Measurements from ENCODE around the gene C2orf76. TPM values are rescaled to one million over a fixed set of nuclear protein-coding genes. Genes with fewer than 3 reads are reported as not detected.
"Not testable (repeated sequence)": the region's sequence is repeated elsewhere in the genome, so short reads cannot be mapped to it uniquely, and the experiment has no call there.

Gene C2orf76
- total RNA-seq, 1 experiment from 2014 or later, result 10.2 TPM

DNA sequence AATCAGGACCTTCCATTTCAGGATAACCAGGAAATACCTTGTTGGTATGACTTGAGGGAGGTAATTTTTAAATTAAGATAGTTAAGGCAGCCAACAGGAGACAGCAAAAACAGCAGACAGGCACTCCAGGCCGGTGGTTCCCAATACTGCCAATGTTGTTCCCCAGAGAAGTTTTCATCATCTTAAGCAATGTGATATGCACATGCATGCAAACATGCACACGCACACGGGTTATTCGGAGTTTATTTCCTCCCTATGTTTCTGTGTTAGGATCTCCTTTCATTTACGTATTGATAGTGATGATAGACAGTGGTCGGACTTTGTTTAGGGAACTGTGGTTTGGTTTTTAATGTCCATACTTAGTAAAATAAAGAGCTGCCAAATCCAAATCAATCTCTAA is 87.7 kb downstream of the C2orf76 start:
- no peak overlapping the region for H3K27ac ChIP-seq (ENCODE audit: low read length)
- ATAC-seq, result no peak
- TF ChIP-seq, protein P1, sequence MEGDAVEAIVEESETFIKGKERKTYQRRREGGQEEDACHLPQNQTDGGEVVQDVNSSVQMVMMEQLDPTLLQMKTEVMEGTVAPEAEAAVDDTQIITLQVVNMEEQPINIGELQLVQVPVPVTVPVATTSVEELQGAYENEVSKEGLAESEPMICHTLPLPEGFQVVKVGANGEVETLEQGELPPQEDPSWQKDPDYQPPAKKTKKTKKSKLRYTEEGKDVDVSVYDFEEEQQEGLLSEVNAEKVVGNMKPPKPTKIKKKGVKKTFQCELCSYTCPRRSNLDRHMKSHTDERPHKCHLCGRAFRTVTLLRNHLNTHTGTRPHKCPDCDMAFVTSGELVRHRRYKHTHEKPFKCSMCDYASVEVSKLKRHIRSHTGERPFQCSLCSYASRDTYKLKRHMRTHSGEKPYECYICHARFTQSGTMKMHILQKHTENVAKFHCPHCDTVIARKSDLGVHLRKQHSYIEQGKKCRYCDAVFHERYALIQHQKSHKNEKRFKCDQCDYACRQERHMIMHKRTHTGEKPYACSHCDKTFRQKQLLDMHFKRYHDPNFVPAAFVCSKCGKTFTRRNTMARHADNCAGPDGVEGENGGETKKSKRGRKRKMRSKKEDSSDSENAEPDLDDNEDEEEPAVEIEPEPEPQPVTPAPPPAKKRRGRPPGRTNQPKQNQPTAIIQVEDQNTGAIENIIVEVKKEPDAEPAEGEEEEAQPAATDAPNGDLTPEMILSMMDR (conservative IDR thresholded peaks at IDR 0.05; ENCODE audit: low read depth, low read length), result no peak
- intact Hi-C loops (cut with micrococcal nuclease), result no loop called here
- no peak overlapping the region for H3K4me3 ChIP-seq (ENCODE audit: low read length)
- no peaks in the 10 kb centered on the region for H3K9me2 ChIP-seq (replicated peaks; ENCODE audit: low read length)
- H3K36me3 ChIP-seq (ENCODE audit: low read depth, low read length), result no peaks in the 10 kb centered on the region
- peaks cover 12% of the 10 kb centered on the region for H3K4me1 ChIP-seq (ENCODE audit: insufficient read depth, low read length)
- CTCF ChIA-PET, result no interaction called here
- no peak for DNase-seq
- H3K9ac ChIP-seq (ENCODE audit: low read length), result no peak overlapping the region
- no TSS peak for BruUV-seq (replicated peaks)
- POLR2A ChIA-PET (ENCODE audit: unreplicated experiment), result no interaction called here
- no peaks in the 10 kb centered on the region for H3K27me3 ChIP-seq (ENCODE audit: low read length)
- H3K9me3 ChIP-seq (ENCODE audit: low read length), result no peaks in the 10 kb centered on the region
- H2AFZ ChIP-seq (ENCODE audit: low read length), result no peak overlapping the region
- H3K79me2 ChIP-seq (ENCODE audit: low read length), result no peaks in the 10 kb centered on the region
- H3F3A ChIP-seq (ENCODE audit: low read length, unreplicated experiment), result no peaks in the 10 kb centered on the region
- no peak overlapping the region for H3K4me2 ChIP-seq (ENCODE audit: low read length)
- H4K20me1 ChIP-seq (ENCODE audit: low read length), result no peaks in the 10 kb centered on the region

DNA sequence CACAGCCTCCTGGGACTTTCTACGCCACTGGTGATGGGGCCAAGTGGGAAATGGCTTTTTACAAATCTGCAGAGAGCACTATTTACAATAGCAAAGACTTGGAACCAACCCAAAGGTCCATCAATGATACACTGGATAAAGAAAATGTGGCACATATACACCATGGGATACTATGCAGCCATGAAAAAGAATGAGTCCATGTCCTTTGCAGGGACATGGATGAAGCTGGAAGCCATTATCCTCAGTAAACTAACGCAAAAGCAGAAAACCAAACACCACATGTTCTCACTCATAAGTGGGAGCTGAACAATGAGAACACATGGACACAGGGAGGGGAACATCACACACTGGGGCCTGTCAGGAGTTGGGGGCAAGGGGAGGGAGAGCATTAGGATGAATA is 88.2 kb downstream of the C2orf76 start:
- H3K9me3 ChIP-seq (ENCODE audit: low read length); ATAC-seq; DNase-seq; H3K79me2 ChIP-seq (ENCODE audit: low read length); H3K4me1 ChIP-seq (ENCODE audit: insufficient read depth, low read length); H2AFZ ChIP-seq (ENCODE audit: low read length); H3K4me3 ChIP-seq (ENCODE audit: low read length); BruUV-seq (replicated peaks); H4K20me1 ChIP-seq (ENCODE audit: low read length); H3K9me2 ChIP-seq (replicated peaks; ENCODE audit: low read length); H3K9ac ChIP-seq (ENCODE audit: low read length); H3K36me3 ChIP-seq (ENCODE audit: low read depth, low read length); H3K27me3 ChIP-seq (ENCODE audit: low read length); H3F3A ChIP-seq (ENCODE audit: low read length, unreplicated experiment); H3K4me2 ChIP-seq (ENCODE audit: low read length); intact Hi-C loops (cut with micrococcal nuclease); H3K27ac ChIP-seq (ENCODE audit: low read length); POLR2A ChIA-PET (ENCODE audit: unreplicated experiment): not testable (repeated sequence)
- CTCF ChIA-PET, result interaction anchor here (0.6 kb wide), 1 partner anchor 90 kb away, joined by 3 read pairs; no protein-coding TSS in a partner anchor

DNA sequence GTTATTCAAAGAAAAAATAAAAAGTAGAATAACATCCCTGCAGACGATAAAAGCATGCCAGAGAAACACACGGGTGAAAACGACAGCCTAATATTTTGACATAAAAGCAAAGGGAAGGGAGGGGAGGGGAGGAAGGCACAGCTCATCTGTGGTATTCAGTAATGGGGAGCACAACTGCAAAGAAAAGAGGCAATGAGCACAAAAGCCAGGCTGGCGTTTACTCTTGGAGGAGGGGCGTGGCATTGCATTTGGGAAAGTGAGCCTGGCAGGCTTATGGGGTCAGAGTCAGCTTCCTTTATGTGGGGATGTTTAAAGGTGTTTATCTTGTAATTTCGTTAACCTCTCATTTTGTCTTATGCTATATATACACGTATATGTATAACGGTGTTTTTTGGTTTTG is 89.8 kb downstream of the C2orf76 start:
- Histone ChIP-seq H3K4me3 (ENCODE audit: low read length) (no peak overlapping the region), H3K27me3 (ENCODE audit: low read length) (no peaks in the 10 kb centered on the region), H3K36me3 (ENCODE audit: low read depth, low read length) (no peaks in the 10 kb centered on the region), H3K27ac (ENCODE audit: low read length) (no peak overlapping the region), H3K9me2 (replicated peaks; ENCODE audit: low read length) (no peaks in the 10 kb centered on the region), H3F3A (ENCODE audit: low read length, unreplicated experiment) (no peaks in the 10 kb centered on the region), H3K4me2 (ENCODE audit: low read length) (no peak overlapping the region), H4K20me1 (ENCODE audit: low read length) (no peaks in the 10 kb centered on the region), H3K9ac (ENCODE audit: low read length) (no peak overlapping the region), H2AFZ (ENCODE audit: low read length) (no peak overlapping the region), H3K4me1 (ENCODE audit: insufficient read depth, low read length) (no peaks in the 10 kb centered on the region), H3K9me3 (ENCODE audit: low read length) (no peaks in the 10 kb centered on the region), H3K79me2 (ENCODE audit: low read length) (no peaks in the 10 kb centered on the region)
- intact Hi-C loops (cut with micrococcal nuclease), result no loop called here
- ATAC-seq, result no peak
- ChIA-PET CTCF (no interaction called here), POLR2A (ENCODE audit: unreplicated experiment) (no interaction called here)
- DNase-seq, result no peak
- no TSS peak for BruUV-seq (replicated peaks)
- TF ChIP-seq EZH2phosphoT487 (IDR thresholded peaks at IDR 0.05; ENCODE audit: borderline replicate concordance, low read length) (no peak), EZH2 (IDR thresholded peaks at IDR 0.05; ENCODE audit: low read length, unreplicated experiment) (no peak)
- TF ChIP-seq, protein P1 (conservative IDR thresholded peaks at IDR 0.05; ENCODE audit: low read depth, low read length), result no peak

Data from PC-3 (cell line).